Esophagus muscularis mucosa (tissue), 4 donors: ENCODE results near the gene TRERF1. TPM values are rescaled to one million over a fixed set of nuclear protein-coding genes. Genes with fewer than 3 reads are reported as not detected.
A peak's percentile ranks its signal among the peaks of the same experiment; 100 is the strongest.

ENCODE experiments used
- DNase-seq: peaks from one replicate; pipeline ENCODE4 v3.0.0-alpha.2; 2017; ENCODE audit errors: extremely low spot score
- H3K27ac ChIP-seq, 4 donors: fragments of 200-600 bp; sonication (generic); replicated peaks in 1 of 4; 1 replicate in 3 of 4; 2 replicates in 1 of 4; pipeline ENCODE4 v1.5.1; 2016 to 2019; ENCODE audit warnings: mild to moderate bottlenecking in 1 of 4
- H3K27me3 ChIP-seq, 4 donors: fragments of 200-600 bp; sonication (generic); one replicate each; pipeline versions ENCODE4 v1.5.1 to v1.6.0; 2016 to 2019
- H3K36me3 ChIP-seq, 4 donors: fragments of 200-600 bp; sonication (generic); one replicate each; pipeline ENCODE4 v1.5.1; 2016 to 2019
- H3K4me1 ChIP-seq, 4 donors: fragments of 200-600 bp; sonication (generic); one replicate each; pipeline ENCODE4 v1.5.1; 2016 to 2019
- H3K4me3 ChIP-seq, 4 donors: fragments of 200-600 bp; sonication (generic); 1 replicate in 2 of 4; 2 replicates in 2 of 4; pipeline ENCODE4 v1.5.1; 2016 to 2019; ENCODE audit warnings: mild to moderate bottlenecking in 4 of 4, moderate library complexity in 1 of 4
- H3K9me3 ChIP-seq, 4 donors: fragments of 200-600 bp; sonication (generic); 1 replicate in 3 of 4; 2 replicates in 1 of 4; pipeline ENCODE4 v1.5.1; 2016 to 2019
- EP300 ChIP-seq: sonication (generic); formaldehyde crosslinking; IDR thresholded peaks from one replicate; pipeline ENCODE4 v1.6.1; 2017; ENCODE audit warnings: antibody characterized with exemption
- POLR2A ChIP-seq: fragments of 450-650 bp; IDR thresholded peaks from one replicate; pipeline ENCODE4 v1.6.1; 2017; ENCODE audit warnings: antibody characterized with exemption, moderate library complexity, mild to moderate bottlenecking, low read depth
- POLR2AphosphoS5 ChIP-seq, 2 donors: sonication (generic); formaldehyde crosslinking; IDR thresholded peaks; one replicate each; pipeline ENCODE4 v1.6.1; 2017; ENCODE audit warnings: antibody characterized with exemption in 2 of 2
- WGBS: methylation state at CpG from one replicate; pipeline ENCODE4 v1.1.5; 2018; 5-methylcytosine and 5-hydroxymethylcytosine counted together
- intact Hi-C: fragments of 100-400 bp; cut with DNase I; formaldehyde crosslinking; loops from one replicate; pipeline ENCODE4 v1.15.1; 2023
- total RNA-seq, 4 donors: library from RNA; depleted of rRNA; stranded (reverse); fragments of >200 nt; gene quantifications; one replicate each; pipeline versions ENCODE4 v1.1.0 to v1.2.1, GENCODE V29; 2016
- TF ChIP-seq, protein P1 (sequence below), 3 experiments: fragments of 200-600 bp in 2 of 3; fragments of 450-650 bp in 1 of 3; sonication (generic) in 2 of 3; IDR thresholded peaks; one replicate each; pipeline ENCODE4 v1.5.1; 2017 to 2019; ENCODE audit warnings: antibody characterized with exemption in 3 of 3, mild to moderate bottlenecking in 2 of 3, moderate library complexity in 1 of 3

Gene TRERF1
- total RNA-seq, 4 donors from 2014 or later, result 4.6 to 8.6 (median 6.4) TPM

DNA sequence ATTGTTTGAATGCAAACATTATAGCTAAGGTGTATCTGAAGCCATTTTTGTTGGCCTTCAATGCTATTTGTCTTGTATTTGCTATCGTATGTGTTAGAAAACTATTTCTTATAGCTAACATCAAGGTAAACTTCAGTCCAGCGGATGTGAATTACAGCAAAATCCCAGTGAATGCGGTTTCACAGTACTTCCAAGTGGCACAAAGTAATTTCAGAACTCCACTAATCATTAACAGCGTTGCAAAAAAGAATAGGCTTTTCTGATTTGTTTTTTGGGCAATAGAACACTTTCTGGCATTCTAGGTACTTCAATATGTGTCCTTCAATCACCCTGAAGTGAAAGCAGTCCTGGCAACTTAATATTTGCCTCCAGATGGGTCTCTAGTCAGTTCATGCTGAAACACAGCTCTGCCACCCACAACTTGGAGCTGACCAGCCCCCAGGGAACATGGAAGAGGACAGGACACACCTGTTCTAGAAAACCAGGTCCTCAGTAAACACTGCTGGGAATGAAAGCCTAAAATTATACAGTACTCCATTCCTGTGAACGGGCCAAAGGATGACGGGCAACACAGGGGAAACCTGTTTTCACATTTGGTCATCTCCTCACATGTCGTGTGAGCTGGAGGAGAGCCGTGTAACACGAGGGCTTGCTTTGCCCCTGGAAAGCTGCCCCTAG, 224.4 kb downstream of the TRERF1 start:
- Histone ChIP-seq H3K4me1 (peaks cover 0 to 4% (median 2%) of the 10 kb centered on the region in 4 donors), H3K27me3 (no peaks in the 10 kb centered on the region), H3K4me3 (no peak overlapping the region), H3K36me3 (peaks cover under 1 to 43% (median 19%) of the 10 kb centered on the region in 4 donors), H3K27ac (no peak overlapping the region), H3K9me3 (no peaks in the 10 kb centered on the region)
- intact Hi-C loops, result no loop called here
- TF ChIP-seq POLR2A, result no peak
- TF ChIP-seq, protein P1, sequence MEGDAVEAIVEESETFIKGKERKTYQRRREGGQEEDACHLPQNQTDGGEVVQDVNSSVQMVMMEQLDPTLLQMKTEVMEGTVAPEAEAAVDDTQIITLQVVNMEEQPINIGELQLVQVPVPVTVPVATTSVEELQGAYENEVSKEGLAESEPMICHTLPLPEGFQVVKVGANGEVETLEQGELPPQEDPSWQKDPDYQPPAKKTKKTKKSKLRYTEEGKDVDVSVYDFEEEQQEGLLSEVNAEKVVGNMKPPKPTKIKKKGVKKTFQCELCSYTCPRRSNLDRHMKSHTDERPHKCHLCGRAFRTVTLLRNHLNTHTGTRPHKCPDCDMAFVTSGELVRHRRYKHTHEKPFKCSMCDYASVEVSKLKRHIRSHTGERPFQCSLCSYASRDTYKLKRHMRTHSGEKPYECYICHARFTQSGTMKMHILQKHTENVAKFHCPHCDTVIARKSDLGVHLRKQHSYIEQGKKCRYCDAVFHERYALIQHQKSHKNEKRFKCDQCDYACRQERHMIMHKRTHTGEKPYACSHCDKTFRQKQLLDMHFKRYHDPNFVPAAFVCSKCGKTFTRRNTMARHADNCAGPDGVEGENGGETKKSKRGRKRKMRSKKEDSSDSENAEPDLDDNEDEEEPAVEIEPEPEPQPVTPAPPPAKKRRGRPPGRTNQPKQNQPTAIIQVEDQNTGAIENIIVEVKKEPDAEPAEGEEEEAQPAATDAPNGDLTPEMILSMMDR (IDR thresholded peaks at IDR 0.05), result no peak
- no peak for TF ChIP-seq POLR2AphosphoS5 (IDR thresholded peaks at IDR 0.05)
- TF ChIP-seq EP300, result no peak
- WGBS, result 90% methylated on average over 9 of the region's 9 CpGs
- DNase-seq, result no peak

- WGBS, result 72% methylated on average over 8 of the region's 8 CpGs
- no peak for DNase-seq
- no peak overlapping the region for H3K4me3 ChIP-seq
- H3K27ac ChIP-seq, result no peak overlapping the region
- peaks cover 0 to 39% (median 14%) of the 10 kb centered on the region in 4 donors for H3K36me3 ChIP-seq
- no peaks in the 10 kb centered on the region for H3K27me3 ChIP-seq
- no peaks in the 10 kb centered on the region for H3K9me3 ChIP-seq
- no peak for TF ChIP-seq EP300
- TF ChIP-seq POLR2A, result no peak
- TF ChIP-seq POLR2AphosphoS5 (IDR thresholded peaks at IDR 0.05), result no peak
- TF ChIP-seq, protein P1 (IDR thresholded peaks at IDR 0.05), result no peak
- intact Hi-C loops, result no loop called here
- H3K4me1 ChIP-seq, result peaks cover 0 to 4% (median 2%) of the 10 kb centered on the region in 4 donors
Observed at GRCh38 chr6:42226645-42227143, 225.0 kb downstream of the TRERF1 start.

DNA sequence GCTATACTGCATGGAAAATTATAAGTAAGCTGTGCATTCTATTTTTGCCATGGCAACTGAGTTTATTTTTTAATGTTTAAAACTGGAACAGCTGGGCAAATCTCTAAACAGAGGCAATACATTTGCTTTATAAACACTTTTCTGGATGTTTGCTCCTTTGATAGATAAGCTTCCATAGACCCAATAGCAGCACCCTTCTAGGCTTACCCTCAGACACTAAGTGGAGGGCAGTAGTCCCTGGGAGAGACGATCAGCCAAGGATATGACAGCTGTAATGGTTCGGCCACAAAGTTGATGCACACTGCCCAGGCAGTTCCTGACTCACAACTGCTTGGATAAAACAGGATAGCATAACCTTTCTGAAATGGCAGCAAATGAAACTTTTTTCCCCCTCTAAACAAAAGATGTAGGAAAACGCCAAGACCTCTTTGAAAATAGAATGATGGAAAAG, 225.5 kb downstream of the TRERF1 start:
- intact Hi-C loops, result no loop called here
- Histone ChIP-seq H3K27me3 (no peaks in the 10 kb centered on the region), H3K4me1 (peaks cover 0 to 4% (median 2%) of the 10 kb centered on the region in 4 donors), H3K36me3 (peaks cover 0 to 34% (median 11%) of the 10 kb centered on the region in 4 donors), H3K9me3 (no peaks in the 10 kb centered on the region), H3K4me3 (no peak overlapping the region), H3K27ac (peak overlapping the region in 1 of 4 donors; percentile 20)
- TF ChIP-seq POLR2A (no peak), POLR2AphosphoS5 (IDR thresholded peaks at IDR 0.05) (no peak), EP300 (no peak)
- TF ChIP-seq, protein P1 (IDR thresholded peaks at IDR 0.05), result no peak
- DNase-seq, result no peak
- 51% methylated on average over 3 of the region's 3 CpGs for WGBS

GRCh38 chr6:42225419-42225818, 226.3 kb downstream of the TRERF1 start:
- 48% methylated on average over 4 of the region's 4 CpGs for WGBS
- intact Hi-C loops, result no loop called here
- Histone ChIP-seq H3K36me3 (peaks cover 0 to 26% (median 10%) of the 10 kb centered on the region in 4 donors), H3K4me3 (no peak overlapping the region), H3K27me3 (no peaks in the 10 kb centered on the region), H3K9me3 (no peaks in the 10 kb centered on the region), H3K4me1 (peaks cover 0 to 4% (median 2%) of the 10 kb centered on the region in 4 donors), H3K27ac (no peak overlapping the region)
- TF ChIP-seq POLR2A, result no peak
- TF ChIP-seq POLR2AphosphoS5 (IDR thresholded peaks at IDR 0.05), result no peak
- TF ChIP-seq, protein P1 (IDR thresholded peaks at IDR 0.05), result no peak
- no peak for TF ChIP-seq EP300
- no peak for DNase-seq

DNA sequence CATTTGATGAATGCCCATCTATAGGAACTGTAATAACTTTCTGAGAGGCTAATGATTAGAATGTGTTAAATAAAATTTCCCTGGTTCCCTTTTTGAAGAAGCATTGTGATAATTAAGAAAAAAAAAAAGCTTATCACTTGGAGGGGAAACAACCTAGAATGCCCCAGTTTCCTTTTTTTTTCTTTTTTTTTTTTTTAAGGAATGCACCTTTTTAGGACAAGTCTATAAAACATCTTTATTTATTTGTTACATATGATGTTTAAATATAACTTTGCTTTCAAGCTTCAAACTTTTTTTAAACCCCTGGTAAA, 226.7 kb downstream of the TRERF1 start:
- intact Hi-C loops, result no loop called here
- no peak for DNase-seq
- TF ChIP-seq POLR2AphosphoS5 (IDR thresholded peaks at IDR 0.05) (no peak), POLR2A (no peak), EP300 (no peak)
- TF ChIP-seq, protein P1 (IDR thresholded peaks at IDR 0.05), result no peak

More for the DNA sequence above, 226.7 kb downstream of the TRERF1 start:
- Histone ChIP-seq H3K4me3 (no peak overlapping the region), H3K4me1 (peaks cover 0 to 4% (median 2%) of the 10 kb centered on the region in 4 donors), H3K27me3 (no peaks in the 10 kb centered on the region), H3K9me3 (no peaks in the 10 kb centered on the region), H3K36me3 (peaks cover 0 to 25% (median 10%) of the 10 kb centered on the region in 4 donors), H3K27ac (no peak overlapping the region)
